ENCODE results near the gene RYR2.
A peak's percentile ranks its signal among the peaks of the same experiment; 100 is the strongest.

Gene RYR2

DNA sequence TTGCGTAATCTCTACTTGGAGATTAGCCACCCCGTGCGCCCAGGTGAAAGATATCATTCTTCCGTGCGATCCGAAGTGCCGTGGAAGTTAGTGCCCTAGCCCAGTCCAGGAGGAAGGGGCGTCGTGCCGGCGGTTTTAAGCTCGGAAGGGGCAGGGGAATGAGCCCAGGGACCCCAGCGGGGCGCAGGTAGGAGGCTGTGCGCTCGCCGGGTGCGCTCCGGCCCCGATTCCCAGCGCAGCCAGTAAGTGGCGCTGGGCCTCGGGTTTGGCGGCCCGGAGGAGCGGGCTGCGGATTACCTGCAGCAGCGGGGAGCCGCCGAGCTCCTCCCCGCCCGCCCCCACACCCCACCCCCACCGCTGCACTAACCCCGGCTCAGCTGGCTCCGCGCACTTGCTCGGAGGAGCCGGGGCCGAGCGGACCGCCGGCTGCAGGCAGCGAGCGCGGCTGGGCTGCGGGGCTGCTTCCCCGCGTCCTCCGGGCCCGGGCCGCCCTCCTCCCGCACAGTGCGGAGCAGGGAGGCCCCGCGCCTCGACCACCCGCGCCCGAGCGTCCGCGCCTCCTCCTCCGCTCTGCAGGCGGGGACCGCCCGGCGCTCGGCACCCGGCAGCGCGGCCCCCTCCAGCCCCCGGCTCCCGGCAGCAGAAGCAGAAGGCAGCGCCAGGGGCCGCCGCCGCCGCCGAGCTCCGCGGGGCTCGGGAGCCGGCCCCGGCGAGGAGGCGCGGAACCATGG lies at the start of gene RYR2:
Gene RYR2, plus strand, starts transcription at position 390 of the 731 bp plus-strand sequence. Its CDS starts 338 bp downstream, at position 728.
- DNase-seq = peak in 2 of 14 donors; percentile 8 to 69

DNA sequence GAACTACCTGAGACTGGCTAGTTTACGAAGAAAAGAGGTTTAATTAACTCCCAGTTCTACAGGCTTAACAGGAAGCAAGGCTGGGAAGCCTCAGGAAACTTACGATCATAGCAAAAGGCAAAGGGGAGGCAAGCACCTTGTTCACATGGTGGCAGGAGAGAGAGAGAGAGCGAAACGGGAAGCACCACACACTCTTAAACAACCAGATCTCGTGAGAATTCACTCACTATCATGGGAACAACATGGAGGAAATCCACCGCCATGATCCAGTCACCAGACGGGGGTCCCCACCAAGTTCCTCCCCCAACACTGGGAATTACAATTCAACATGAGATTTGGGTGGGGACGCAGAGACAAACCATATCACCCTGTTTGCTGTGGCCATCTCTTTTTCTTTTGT lies 49.5 kb upstream of the RYR2 start:
- no peak for DNase-seq

DNA sequence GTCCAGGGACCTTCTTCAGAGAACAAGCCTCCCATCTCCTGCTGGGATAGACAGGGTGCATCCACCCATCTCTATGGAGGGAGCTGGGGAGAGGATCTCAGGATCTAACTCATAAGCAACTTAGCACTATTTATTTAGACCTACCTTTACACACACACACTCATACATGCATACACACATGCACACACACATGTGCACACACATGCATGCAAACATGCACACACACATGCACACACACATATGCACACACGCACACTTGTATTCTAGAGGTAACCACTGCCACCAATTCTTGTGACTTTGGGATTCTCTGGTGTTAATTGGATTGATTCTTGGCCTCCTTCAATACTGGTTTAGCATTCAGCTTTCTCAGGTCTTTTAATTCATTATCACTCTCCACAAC lies 47.5 kb upstream of the RYR2 start:
- DNase-seq = no peak

DNA sequence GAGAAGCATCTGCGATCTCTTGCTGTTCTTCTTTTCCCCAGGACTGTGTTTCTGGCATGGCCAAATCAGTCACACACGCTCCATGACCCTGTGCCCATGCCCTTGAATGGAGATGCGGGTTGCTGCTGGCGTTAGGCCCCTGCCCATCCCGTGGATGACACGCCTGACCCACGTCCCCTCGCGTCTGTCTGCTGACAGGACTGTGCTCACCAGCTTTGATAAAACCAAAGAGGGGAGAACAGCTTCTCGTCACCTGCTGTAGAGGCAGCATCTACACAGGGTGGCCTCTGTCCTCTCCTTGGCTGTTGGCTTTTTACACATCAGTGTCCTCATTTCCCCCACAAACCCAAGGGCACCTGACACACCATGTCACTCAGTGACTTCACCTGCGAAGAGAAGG lies 44.6 kb upstream of the RYR2 start:
- no peak for DNase-seq

DNA sequence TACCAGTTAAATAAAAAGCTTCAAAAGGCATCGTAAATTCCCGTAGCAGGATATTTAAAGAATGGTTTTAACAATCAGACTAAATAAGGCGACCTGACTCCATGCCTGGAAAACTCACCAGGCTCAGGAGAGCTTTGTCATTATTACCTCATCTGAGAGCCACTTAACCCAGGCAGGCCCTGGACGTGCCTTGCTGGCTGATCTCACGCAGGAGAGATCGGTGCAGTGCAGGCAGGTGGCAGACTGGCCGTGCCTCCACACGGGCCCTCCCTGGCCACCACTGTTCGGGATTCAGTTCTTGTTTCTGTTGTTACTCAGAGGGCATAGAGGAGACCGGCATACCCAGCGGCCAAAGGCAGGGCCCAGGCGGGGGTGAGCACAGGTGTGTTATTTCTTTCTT lies 44.1 kb upstream of the RYR2 start:
- peak in 1 of 14 donors; percentile 27 for DNase-seq

DNA sequence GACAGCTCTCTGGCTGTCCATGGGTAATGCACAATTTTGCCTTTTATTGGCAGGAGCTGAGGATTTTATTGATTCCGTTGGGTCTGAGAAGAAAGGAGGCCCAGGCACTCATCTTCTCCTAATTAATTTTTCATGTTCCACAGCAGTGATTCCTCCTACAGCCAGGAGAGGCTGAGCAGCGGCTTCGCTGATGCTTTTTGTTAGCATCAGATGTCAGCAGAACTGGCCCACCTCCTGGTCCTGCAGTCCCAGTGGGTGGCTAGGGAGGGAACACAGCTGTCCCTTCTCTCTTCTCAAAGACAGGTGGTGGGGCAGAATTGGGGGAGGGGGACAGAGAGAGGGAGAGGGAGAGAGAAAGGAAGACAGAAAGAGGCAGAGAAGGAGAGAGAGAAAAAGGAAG lies 43.4 kb upstream of the RYR2 start:
- peak in 1 of 14 donors; percentile 9 for DNase-seq

DNA sequence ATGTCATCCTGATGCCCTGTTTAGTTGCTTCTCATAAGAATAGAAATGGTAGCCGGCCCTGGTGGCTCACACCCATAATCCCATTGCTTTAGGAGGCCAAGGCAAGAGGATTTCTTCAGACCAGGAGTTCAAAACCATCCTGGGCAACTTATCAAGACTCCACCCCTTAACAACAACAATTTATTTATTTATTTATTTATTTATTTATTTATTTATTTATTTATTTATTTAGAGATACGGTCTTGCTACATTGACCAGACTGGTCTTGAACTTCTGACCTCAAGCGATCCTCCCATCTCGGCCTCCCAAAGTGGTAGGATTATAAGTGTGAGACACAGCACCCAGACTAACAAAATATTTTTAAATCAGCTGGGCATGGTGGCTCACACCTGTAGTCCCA lies 41.8 kb upstream of the RYR2 start:
- DNase-seq = no peak

DNA sequence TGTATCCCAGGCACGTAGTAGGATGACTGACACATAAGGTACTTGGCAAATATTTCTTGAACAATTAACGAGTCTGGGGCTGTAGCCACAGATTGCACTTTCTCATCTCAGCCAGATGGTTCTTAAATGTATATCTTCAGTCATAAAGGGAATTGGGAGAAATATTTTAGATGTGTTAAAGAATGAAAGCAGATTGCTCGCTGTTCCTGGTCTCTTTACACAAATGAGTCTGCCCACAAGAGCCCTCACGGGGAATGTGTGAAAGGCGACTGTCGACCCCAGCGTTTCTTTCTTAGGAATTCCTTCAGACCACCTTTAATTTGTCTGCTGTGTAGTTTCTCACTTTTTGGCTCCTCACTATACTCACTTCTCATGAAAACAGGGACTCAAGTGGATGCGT lies 38.5 kb upstream of the RYR2 start:
- DNase-seq = no peak

DNA sequence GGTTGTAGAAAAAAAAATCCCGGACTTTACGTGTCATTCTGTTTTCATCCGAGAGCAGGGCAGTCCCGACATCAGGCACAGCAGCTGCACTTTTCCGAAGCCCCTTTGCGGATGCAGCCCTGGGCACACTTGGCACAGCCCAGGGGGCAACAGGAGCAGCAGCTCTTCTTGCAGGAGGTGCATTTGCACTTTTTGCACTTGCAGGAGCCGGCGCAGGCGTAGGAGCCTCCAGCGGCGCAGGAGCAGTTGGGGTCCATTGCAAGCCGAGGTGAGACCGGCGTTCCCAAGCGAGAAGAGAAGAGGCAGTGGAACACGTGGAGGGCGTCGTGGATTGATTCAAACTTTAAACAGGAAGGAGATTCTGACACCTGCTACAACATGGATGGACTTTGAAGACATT lies 37.9 kb upstream of the RYR2 start, which contains the start of gene MT1HL1:
Gene MT1HL1, minus strand, starts transcription at position 326 of the 400 bp plus-strand sequence. Its CDS starts 69 bp downstream, at position 257.
- DNase-seq = no peak

DNA sequence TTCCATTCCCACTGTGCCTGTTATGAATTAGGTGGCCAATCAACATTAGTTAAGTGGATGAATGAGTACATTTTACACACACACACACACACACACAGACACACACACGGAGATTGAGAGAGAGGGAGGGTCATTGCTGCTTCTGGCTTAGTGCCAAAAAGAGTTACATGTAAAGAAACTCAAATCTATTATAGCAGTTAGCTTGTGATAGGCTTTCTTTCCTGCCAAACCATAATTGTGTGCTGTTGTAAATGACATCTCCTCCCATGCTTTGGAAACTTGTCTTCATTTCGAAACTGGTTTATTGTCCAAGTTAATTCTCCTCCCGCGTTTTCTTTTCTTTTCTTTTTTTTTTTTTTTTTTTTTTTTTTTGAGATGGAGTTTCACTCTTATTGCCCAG lies 36.3 kb upstream of the RYR2 start:
- no peak for DNase-seq

DNA sequence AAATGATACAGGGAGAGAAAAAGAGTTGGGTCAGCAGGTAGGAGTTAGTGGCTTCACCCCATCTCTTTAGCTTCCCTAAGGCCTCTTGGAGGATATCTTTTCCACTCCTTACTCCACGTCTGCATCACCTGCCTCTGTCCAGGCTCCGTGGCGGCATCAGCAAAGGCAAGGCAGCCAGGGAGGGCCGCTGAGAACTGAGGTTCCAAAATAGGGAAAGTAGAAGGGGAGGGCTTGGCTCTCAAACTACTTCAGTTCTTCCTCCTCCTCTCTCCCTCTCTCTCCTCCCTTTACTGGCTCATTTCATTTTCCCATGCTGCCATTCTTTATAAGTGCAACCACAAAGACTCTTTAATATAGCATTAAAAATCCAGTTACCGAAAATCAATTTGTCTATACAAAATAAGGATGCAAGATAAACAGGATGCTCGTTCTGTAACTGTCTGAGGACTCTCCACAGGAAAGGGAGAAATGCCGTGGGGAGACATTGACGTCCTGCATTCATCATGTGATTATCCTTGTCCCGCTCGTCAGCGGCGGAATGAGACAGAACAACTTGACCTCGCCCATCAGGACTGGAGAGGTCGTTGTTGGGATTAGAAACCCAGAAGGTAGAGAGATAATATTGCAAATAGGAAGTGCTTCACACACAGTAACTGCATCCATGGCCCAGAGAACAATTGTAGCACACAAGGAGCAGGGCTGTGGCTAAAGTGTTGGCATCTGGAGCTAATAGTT lies 34.7 kb upstream of the RYR2 start:
- no peak for DNase-seq

DNA sequence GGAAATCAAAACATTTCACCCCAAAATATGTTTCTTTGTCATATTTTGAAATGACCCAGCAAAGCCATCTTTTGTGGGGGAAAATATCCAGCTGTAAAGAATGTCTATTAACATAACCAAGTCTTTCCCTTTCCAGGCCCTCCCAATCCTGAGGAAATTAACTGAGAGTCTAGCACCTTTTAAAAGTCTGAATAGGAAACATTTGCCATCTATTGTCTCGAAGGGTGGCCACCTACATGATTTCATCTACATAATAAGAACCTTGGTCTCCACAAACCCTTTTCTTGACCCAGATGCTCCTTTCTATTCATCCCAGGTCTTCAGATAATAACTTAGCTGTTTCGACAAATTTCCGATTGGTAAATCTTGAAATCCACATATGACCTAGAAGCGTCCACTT lies 32.4 kb upstream of the RYR2 start:
- no peak for DNase-seq

DNA sequence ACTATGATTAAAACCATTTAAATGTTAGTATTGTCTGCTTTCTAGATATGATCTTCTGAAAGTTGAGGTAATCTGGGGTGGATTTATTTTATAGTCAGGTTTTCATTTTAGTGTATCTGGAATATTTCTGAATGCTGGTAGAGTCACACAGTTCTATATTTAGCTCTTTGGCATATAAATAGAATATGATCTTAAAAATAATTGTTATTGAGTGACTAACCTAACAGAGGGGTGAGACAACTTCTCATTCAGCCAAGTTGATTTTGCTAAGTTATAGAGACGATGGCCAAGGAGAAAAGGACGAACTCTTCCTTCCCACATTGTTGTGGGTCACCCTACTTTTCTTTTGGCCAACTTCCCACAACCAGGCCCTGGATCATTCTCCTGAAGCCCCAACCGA lies 30.6 kb upstream of the RYR2 start:
- no peak for DNase-seq

DNA sequence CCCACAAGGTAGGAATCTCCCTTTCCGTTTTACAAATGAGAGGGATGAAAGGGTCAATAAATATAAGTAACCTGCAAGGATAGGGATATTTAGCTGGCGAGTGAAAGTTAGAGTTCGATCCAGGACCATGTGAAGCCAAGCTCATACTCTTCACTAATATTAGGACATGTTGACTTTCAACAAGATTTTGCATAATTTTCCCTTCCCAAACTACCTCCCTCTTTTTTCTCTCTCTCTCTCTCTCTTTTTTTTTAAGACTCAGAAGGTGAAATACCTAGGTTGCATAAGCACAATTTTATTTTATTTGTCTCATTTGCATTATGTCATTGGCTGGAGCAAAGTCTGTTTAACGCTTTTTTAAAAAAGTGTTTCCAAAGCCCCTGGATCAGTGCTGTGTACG lies 29.6 kb upstream of the RYR2 start:
- no peak for DNase-seq

DNA sequence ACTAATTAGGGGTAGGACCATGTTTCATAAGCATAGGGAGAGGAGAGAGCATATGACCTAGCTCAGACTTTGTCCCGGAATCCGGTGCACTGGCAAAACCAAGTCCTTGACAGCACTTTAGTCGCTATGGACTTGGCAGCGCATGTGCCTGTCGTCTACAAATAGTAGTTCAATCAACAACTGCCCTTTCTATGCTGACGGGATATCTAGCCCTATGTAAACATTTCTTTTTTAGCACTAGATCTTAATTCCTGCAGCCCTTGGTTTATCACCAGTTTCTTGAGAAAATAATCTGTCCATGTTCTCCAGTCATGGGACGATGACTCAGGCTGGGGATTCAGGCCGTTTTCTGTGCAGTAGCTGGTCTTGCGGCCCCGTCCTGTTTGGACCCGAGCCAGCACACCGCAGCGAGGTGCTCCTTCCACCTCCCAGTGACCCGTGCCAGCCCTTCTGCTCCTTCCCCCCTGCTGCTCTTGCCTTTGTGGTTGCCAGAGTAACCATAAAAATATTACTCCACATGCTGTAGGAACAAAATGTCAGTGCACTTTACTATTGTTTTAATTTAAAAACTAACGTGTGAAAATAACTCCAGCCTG lies 29.1 kb upstream of the RYR2 start:
- DNase-seq = peak in 3 of 14 donors; percentile 14 to 96 (median 61)

DNA sequence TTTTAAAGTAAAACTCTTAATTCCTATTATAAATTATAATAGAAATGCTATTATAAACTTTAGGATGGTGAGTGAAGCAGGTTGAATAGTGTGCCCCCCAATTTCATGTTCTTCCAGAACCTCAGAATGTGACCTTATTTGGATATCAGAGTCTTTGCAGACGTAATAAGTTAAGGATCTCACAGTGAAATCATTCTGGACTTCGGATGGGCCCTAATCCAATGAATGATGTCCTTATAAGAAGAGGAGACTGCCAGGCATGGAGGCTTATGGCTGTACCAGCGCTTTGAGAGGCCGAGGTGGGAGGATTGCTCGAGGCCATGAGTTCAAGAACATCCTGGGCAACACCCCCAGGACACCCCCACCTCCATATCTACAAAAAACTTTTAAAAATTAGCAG lies 28.4 kb upstream of the RYR2 start:
- peak in 1 of 14 donors; percentile 4 for DNase-seq

DNA sequence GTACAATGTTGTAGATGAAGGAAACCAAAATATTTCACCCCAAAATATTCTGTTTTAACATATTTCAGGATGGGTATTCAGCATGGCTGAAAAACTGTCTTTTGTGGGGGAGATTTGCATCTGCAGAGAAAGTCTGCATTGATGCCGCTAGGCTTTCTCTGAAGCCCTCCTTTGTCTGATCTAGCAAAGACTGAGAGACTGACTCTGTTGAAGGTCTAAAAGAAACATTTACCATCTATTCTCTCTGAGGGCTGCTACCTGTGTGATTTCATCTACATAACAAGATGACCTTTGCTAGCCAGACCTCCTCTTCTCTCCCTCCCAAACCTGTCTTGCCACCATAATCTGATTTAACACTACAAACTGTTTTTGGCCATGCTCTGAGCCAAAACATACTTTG lies 25.4 kb upstream of the RYR2 start:
- DNase-seq = no peak

DNA sequence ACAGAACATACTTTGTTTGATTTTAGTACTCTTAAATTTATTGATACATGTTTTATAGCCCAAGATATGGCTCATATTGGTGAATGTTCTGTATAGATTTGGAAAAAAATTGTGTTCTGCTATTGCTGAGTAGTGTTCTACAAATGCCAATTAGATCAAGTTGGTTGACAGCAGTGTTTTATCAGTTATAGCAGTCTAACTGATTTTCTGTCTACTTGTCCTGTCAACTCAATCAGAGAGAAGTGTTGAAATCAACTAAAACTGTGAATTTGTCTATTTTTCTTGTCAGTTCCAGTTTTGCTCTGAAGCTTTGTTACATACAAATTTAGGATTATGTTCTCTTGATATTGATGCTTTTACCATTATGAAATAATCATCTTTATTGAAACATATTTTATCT lies 23.1 kb upstream of the RYR2 start:
- DNase-seq = no peak

DNA sequence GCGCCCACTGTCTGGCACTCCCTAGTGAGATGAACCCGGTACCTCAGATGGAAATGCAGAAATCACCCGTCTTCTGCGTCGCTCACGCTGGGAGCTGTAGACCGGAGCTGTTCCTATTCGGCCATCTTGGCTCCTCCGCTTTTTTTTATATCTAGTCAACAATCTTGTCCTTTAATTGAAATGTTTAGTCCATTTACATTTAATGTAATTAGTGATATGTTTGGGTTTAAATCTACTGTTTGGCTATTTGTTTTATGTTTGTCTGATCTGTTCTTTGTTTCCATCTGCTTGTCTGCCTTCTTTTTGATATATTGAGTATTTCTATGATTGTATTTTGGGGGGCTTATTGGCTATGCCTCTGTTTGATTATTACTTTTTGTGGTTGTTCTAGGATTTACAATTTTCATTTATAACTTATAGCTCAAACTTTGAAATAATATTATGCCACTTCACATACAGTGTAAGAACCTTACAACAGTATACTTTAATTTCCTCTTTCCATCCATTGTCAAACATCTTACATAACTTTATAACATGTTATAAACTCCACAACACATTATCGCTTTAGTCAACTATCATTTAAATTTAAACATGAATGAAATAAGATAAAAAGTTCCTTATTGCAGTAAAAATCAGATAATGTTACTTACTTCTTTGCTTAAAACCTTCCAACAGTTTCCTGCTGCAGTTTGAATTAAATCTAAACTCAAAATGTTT lies 16.5 kb upstream of the RYR2 start:
- DNase-seq = no peak

DNA sequence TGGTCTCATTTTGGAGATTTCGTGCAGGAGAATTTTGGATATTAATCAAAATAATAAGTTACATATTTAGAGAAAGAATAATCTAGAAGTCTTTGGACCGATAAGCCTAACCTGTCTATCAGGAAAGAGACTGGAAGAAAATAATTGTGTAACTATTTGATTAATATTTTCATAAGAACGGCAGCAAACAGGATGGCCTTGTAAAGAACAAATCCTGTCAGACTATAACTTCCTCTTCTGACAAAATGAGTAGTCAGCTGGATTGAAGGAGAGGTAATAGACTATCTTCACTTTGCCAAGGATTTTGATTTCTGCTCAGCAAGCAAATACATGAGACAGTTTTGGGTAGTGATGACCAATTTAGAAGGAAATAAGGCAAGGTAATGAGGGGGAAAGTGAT lies 12.7 kb upstream of the RYR2 start:
- DNase-seq = no peak

DNA sequence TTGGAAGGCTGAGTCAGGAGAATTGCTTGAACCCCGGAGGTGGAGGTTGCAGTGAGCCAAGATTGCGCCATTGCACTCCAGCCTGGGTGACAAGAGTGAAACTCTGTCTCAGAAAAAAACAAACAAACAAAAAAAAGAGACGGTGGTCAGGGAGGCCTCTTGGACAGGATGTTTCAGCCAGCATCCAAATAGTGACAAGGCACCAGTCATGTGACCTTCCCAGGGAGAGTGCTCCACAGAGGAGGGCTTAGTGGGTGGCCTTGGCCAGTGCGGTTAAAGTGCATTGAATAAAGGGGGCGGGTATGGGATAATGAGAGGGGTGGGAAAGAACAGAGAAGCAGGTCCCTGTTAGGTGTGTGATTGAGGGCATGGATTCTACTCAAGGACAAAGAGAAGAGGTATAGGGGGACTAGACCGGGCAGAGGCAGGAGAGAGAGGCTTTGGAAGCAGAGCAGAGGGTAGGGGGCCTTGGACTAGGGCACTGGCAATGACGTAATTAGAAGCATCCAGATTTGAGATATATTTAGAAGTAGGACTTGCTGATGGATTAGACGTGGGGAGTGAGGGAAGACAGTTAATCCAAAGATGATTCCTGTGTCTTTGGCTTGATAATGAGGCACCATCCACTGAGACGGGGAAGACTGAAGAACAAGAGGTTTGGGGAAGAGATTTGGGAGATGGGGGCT lies 12.0 kb upstream of the RYR2 start:
- no peak for DNase-seq

DNA sequence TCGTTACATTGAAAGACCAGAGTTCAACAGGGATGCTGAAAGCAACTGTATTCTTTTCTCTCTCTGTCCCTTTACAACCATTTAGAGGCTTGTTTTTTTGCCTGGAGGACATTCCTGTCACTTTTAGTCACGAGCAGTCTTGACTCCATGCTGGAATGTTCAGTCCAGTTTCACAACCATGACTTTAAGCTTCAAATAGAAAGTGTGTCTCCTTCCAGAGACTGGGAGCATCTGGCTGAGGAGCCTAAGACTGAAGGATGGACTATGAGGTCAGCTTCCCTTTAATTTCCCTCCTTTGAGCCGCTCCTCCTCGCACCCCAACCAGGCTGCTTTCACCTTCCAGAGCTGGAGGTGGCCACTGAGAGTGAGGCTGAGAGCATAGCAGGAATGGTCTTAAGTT lies 10.5 kb upstream of the RYR2 start:
- DNase-seq = no peak

Data from C1 segment of cervical spinal cord (tissue), 14 donors.